Kidney (tissue), 14 donors: ENCODE data around the gene SERTAD1. TPM values are rescaled to one million over a fixed set of nuclear protein-coding genes. Genes with fewer than 3 reads are reported as not detected.
A peak's percentile ranks its signal among the peaks of the same experiment; 100 is the strongest.

ENCODE experiments used
- DNase-seq, 5 donors: peaks; one replicate each; pipeline ENCODE4 v3.0.0-alpha.2; 2013 to 2020
- FAIRE-seq: peaks from 2 replicates; lab custom pipeline; 2012; peaks lifted over from hg19 to GRCh38; lab: Jason Lieb, UNC
- H3K27ac ChIP-seq, 2 donors: one replicate each; pipeline ENCODE4 v1.7.0; 2013; ENCODE audit warnings: low read depth in 2 of 2, low read length in 2 of 2, inconsistent platforms in 1 of 2
- H3K27me3 ChIP-seq: one replicate; pipeline ENCODE4 v1.7.1; 2013; ENCODE audit warnings: low read length, inconsistent platforms; ENCODE audit not compliant: control insufficient read depth, insufficient read depth
- H3K36me3 ChIP-seq, 3 donors: one replicate each; pipeline versions ENCODE4 v1.7.0 to v1.7.1; 2013; ENCODE audit warnings: low read length in 3 of 3, control low read depth in 1 of 3, inconsistent platforms in 1 of 3; ENCODE audit not compliant: insufficient read depth in 3 of 3, control insufficient read depth in 2 of 3
- H3K4me1 ChIP-seq, 3 donors: one replicate each; pipeline versions ENCODE4 v1.7.0 to v1.7.1; 2013; ENCODE audit warnings: low read length in 3 of 3, inconsistent platforms in 1 of 3, low read depth in 1 of 3; ENCODE audit not compliant: control insufficient read depth in 2 of 3, insufficient read depth in 2 of 3
- H3K4me3 ChIP-seq, 3 donors: one replicate each; pipeline versions ENCODE4 v1.7.0 to v1.8.1; 2013; ENCODE audit warnings: low read length in 3 of 3, control low read depth in 1 of 3, inconsistent platforms in 1 of 3
- H3K9ac ChIP-seq, 3 donors: one replicate each; pipeline versions ENCODE4 v1.7.0 to v1.7.1; 2013; ENCODE audit warnings: low read length in 3 of 3, control low read depth in 1 of 3, inconsistent platforms in 1 of 3
- H3K9me3 ChIP-seq, 3 donors: one replicate each; pipeline versions ENCODE4 v1.7.0 to v1.7.1; 2013; ENCODE audit warnings: low read length in 3 of 3, control low read depth in 1 of 3, inconsistent platforms in 1 of 3; ENCODE audit not compliant: control insufficient read depth in 2 of 3, insufficient read depth in 1 of 3
- CTCF ChIP-seq: IDR thresholded peaks from 3 replicates; pipeline ENCODE4 v1.5.1; 2012; ENCODE audit warnings: mild to moderate bottlenecking, moderate library complexity, borderline replicate concordance; ENCODE audit not compliant: insufficient read depth; ENCODE audit errors: extremely low read depth
- intact Hi-C: fragments of 100-400 bp; cut with DNase I; formaldehyde crosslinking; loops from one replicate; pipeline ENCODE4 v1.11.1; 2022
- polyA plus RNA-seq: library from polyadenylated mRNA; stranded (reverse); fragments of 350-450 nt; fragmentation: Illumina TruSeq; extraction: RNeasy Lipid Tissue Mini Kit (QIAGEN cat#74804); gene quantifications from one replicate; pipeline ENCODE4 v1.2.3, GENCODE V29; 2014; ENCODE audit warnings: low read depth, low replicate concordance; ENCODE audit not compliant: insufficient read depth
- total RNA-seq: library from RNA; stranded (reverse); fragmentation: NEBNext Ultra II Directional; extraction: Animal tissue kit (Norgen Biotek cat#: 25700); gene quantifications from one replicate; pipeline ENCODE4 v1.2.1, GENCODE V29; 2021
- donor health status: control.
- donor health status: control.
- donor health status: control.
- donor health status: control.
- donor health status: control.
- donor health status: DM: yes; HTN: yes; CAD: no.
- donor health status: Normal renal cell carcinoma (clear cell type).

SERTAD1 gene
- total and polyA plus RNA-seq, 2 donors from 2014 or later = 14.8 to 18.2 TPM

DNA sequence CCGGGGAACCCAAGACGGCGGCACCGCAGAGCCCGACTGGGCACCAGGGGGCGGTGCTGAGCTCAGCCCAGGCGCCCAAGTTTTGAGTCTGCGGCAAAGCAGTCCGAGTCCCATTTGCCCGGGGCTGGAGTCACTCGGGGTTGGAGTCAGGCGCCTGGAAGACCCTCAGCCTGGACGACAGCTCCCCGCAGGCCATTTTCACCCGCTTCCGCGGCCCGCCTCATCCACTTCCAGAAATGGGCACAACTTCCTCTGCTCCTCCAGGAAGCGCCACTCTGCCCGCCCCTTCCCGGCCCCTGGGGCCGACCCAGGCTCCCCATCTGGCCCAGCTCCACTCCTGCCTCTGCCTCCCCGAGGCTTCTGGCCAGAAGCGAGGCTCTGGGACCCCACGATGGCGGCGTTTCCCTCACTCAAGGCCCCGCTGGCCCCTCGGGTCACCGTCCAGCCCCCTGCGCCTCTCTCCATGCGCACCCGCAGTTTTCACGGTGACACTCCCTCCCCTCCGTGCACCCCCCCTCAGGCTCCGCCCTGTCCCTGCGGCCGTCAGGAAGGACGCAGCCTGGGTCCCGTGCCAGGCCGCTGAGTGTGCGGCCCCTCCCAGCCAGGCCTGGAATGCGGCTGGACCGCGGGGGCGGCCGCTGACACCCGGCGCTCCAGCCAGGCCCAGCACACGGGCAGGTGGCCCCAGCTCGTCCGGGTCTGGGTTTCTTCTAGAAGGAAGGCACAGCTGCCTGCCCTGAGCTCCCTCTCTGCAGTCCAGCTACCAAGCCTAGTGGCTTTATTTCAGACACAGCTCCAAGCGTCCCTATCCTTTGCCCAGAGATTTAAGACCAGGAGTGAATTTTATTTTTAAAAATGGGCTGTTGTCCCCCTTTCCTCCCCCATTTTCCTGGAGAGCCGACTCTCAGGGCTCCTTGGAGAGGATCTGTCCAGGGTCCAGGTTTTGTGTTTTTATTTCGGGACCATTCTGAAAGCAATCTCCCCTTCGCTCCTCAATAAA lies 4.7 kb downstream of the SERTAD1 start:
- intact Hi-C loops = no loop called here
- FAIRE-seq (no peak), DNase-seq (peak; percentile 92 to 98 (median 94))
- Histone ChIP-seq H3K27ac (peak overlapping the region; percentile 93 to 100), H3K36me3 (peaks cover 0 to 15% (median 4%) of the 10 kb centered on the region in 3 donors), H3K4me3 (peak overlapping the region; percentile 51 to 72 (median 54)), H3K4me1 (peaks cover 3 to 8% (median 6%) of the 10 kb centered on the region in 3 donors), H3K9ac (peak overlapping the region; percentile 18 to 90 (median 87)), H3K27me3 (no peaks in the 10 kb centered on the region), H3K9me3 (no peaks in the 10 kb centered on the region)
- peak; percentile 85 for TF ChIP-seq CTCF

DNA sequence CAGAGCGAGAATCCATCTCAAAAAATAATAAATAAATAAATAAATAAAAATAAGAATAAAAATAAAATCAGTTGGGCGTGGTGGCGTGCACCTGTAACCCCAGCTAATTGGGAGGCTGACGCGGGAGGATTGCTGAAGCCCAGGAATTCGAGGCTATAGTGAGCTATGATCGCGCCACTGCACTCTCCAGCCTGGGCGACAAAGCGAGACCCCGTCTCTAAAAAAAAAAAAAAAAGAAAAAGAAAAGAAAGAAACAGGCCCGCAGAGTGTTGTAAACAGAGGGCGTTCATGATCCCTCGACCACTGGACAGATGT lies 5.4 kb downstream of the SERTAD1 start:
- peaks cover 3 to 8% (median 6%) of the 10 kb centered on the region in 3 donors for H3K4me1 ChIP-seq
- peak in 1 of 5 donors; percentile 61 for DNase-seq
- peak overlapping the region; percentile 93 to 100 for H3K27ac ChIP-seq
- peaks cover 0 to 14% (median 4%) of the 10 kb centered on the region in 3 donors for H3K36me3 ChIP-seq
- intact Hi-C loops = no loop called here
- no peaks in the 10 kb centered on the region for H3K27me3 ChIP-seq
- peak overlapping the region; percentile 43 to 72 (median 54) for H3K4me3 ChIP-seq
- H3K9me3 ChIP-seq = no peaks in the 10 kb centered on the region
- TF ChIP-seq CTCF = no peak
- peak overlapping the region in 1 of 3 donors; percentile 90 for H3K9ac ChIP-seq
- no peak for FAIRE-seq

- Histone ChIP-seq H3K4me3 (no peak overlapping the region), H3K27me3 (no peaks in the 10 kb centered on the region), H3K27ac (no peak overlapping the region), H3K4me1 (peaks cover 3 to 8% (median 8%) of the 10 kb centered on the region in 3 donors), H3K9me3 (no peaks in the 10 kb centered on the region), H3K36me3 (peaks cover 0 to 14% (median 4%) of the 10 kb centered on the region in 3 donors), H3K9ac (no peak overlapping the region)
- FAIRE-seq (no peak), DNase-seq (peak in 1 of 5 donors; percentile 44)
- TF ChIP-seq CTCF = no peak
- intact Hi-C loops = no loop called here
These were observed 6.0 kb downstream of the SERTAD1 start for GRCh38 chr19:40419780-40420179.
